LNCAP (cell line): ENCODE measurements around the gene CMSS1.

Experiments
- TF ChIP-seq, protein P1 (sequence below): fragments of 450-650 bp; IDR thresholded peaks from 2 replicates; pipeline ENCODE4 v1.5.1; 2017; ENCODE audit warnings: mild to moderate bottlenecking

Gene CMSS1

DNA sequence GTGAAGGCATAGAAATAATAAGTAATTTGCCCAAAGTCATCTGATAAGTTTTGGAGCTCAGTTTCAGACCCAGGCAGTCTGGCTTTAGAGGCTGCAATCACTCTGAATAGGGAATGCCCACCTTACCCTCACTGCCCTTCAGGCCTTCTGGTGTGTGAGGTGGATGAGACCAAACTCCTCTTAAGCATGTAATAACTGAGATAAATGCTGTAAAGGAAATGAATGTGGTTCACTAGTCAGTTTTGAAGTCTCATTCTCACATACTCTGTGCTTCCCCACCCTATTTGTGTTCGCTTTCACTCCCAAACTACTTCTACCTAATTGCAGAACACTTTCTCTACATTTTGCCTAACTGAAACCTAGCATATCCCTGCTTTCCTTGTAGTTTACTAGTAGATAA, 152.5 kb downstream of the CMSS1 start:
- TF ChIP-seq, protein P1, sequence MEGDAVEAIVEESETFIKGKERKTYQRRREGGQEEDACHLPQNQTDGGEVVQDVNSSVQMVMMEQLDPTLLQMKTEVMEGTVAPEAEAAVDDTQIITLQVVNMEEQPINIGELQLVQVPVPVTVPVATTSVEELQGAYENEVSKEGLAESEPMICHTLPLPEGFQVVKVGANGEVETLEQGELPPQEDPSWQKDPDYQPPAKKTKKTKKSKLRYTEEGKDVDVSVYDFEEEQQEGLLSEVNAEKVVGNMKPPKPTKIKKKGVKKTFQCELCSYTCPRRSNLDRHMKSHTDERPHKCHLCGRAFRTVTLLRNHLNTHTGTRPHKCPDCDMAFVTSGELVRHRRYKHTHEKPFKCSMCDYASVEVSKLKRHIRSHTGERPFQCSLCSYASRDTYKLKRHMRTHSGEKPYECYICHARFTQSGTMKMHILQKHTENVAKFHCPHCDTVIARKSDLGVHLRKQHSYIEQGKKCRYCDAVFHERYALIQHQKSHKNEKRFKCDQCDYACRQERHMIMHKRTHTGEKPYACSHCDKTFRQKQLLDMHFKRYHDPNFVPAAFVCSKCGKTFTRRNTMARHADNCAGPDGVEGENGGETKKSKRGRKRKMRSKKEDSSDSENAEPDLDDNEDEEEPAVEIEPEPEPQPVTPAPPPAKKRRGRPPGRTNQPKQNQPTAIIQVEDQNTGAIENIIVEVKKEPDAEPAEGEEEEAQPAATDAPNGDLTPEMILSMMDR, result no peak

- TF ChIP-seq, protein P1, result no peak
Observed at GRCh38 chr3:99971761-99972160, 154.1 kb downstream of the CMSS1 start.

- TF ChIP-seq, protein P1, result no peak
Observed at GRCh38 chr3:99972380-99973104, 154.9 kb downstream of the CMSS1 start.

DNA sequence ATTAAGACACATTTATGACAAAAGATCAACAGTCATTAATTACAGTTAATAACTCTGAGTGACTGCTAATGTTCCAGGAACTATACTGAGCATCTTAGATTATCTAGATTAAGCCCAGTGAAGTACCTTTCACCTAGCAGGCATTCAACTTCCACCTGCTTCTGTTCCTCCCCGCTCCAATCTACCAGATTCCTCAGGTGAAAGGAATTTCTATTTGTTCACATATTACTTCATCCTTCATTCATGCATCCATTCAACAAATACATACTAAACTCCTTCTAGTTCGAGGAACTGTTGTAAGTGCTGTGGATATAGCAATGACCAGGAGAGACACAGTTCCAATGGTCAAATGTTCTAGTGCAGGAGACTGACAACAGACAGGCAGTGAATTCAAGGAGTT, 157.3 kb downstream of the CMSS1 start:
- TF ChIP-seq, protein P1, result no peak

DNA sequence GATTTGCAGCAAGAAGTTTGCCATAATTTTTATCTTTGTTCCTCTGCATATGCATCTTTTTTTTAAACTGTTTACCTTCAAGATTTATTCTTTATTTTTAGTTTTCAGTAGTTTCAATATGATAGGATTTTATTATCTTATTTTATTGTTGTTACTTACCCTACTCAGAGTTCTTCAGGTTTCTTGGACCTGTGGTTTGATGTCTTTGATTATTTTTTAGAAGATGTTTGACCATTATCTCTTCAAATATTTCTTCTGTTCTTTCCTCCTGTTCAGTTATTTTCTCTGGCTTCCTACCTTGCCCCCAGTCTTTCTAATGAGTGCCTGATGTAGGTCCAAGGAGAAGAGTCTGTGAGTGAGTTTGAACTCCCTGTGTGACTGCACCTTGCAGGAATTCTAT, 158.9 kb downstream of the CMSS1 start:
- TF ChIP-seq, protein P1, result no peak

DNA sequence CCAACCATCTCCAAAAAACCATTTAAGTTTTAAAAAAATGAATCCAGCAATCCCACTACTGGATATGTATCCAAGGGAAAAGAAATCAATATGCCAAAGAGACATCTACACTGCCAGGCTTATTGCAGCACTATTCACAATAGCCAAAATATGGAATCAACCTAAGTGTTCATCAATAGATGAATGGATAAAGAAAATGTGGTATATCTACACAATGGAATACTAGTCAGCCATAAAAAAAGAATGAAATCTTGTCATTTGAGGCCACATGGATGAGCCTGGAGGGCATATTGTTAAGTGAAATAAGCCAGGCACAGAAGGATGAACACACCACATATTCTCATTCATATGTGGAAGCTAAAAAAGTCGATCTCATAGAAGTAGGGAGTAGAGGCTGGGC, 160.6 kb downstream of the CMSS1 start:
- TF ChIP-seq, protein P1, result no peak

- TF ChIP-seq, protein P1, result no peak
Observed at GRCh38 chr3:99980606-99981005, 162.9 kb downstream of the CMSS1 start.

- TF ChIP-seq, protein P1, result no peak
Observed at GRCh38 chr3:99981138-99981537, 163.5 kb downstream of the CMSS1 start.
